Measurements from ENCODE around the gene TMPRSS6.

- no peak for TF ChIP-seq CTCF (conservative IDR thresholded peaks at IDR 0.05; ENCODE audit: low read depth, low read length)
- TF ChIP-seq EZH2phosphoT487 (IDR thresholded peaks at IDR 0.05; ENCODE audit: borderline replicate concordance, low read length): no peak
- TF ChIP-seq EZH2 (IDR thresholded peaks at IDR 0.05; ENCODE audit: low read length, unreplicated experiment): no peak
These were observed 2.7 kb upstream of the TMPRSS6 start for GRCh38 chr22:37112084-37112728.
